Fibroblast of skin of back (primary cell): ENCODE measurements around the gene TBC1D1.

Experiments
- DNase-seq: peaks from one replicate; pipeline ENCODE4 v3.0.0-alpha.2; 2013

The TBC1D1 gene

GRCh38 chr4:38151873-38152272 is 261.0 kb downstream of the TBC1D1 start:
- DNase-seq = no peak

DNA sequence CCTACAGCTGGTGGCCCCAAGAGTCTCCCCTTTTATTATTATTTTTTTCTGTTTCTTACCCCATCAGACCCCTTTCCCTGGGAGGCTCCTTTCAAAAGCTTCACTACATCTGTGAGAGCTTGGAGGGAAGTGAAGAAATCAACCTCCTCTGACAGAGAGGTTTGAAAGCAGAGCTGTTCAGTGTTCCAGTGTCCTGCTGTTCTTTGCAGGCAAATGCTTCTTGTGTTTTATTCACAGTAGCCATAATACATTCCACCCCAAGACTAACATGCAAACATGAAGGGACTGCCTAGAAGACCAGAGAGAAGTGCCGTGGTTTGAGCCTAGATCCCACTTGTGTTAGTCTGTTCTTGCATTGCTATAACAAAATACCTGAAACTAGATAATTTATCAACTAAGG is 261.4 kb downstream of the TBC1D1 start:
- DNase-seq = no peak

DNA sequence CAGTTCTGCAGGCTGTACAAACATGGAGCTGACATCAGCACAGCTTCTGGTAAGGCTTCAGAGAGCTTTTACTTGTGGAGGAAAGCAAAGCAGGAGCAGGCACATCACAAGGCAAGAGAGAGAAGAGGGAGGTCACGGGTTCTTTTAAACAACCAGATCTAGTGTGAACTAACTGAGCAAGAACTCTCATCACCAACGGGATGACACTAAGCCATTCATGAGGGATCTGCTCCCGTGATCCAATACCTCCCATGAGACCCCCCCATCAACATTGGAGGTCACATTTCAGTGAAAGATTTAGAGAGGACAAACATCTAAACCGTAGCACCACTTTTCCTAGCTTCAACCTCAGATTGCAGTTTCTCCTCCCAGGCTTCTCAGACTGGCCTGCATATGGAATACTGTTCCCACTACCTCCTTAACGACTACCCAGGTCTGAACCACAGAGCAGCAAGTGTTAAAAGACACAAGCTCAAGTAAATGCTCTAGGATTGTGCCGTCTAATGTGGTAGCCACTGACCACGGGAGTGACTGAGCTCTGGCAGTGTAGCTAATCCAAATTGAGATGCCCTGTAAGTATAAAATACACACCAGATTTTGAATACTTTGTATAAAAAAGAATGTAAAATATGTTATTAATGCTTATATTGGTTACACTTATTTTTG is 262.0 kb downstream of the TBC1D1 start:
- no peak for DNase-seq

DNA sequence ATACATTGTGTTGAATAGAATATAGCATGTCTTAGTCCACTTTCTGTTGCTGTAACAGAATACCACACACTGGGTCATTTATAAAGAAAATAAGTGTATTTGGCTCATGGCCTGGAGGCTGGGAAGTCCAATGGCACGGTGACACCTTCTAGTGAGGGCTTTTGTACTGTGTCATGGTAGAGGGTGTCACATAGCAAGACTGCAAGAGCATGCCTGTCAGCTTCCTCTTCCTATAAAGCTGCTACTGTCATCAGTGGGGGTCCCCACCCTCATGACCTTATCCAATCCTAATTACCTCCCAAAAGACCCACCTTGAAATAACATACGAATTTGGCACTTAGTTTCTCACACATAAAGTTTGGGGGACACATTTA is 262.5 kb downstream of the TBC1D1 start:
- peak; percentile 45 for DNase-seq

- DNase-seq = no peak
These were observed 263.4 kb downstream of the TBC1D1 start for GRCh38 chr4:38154252-38154651.

DNA sequence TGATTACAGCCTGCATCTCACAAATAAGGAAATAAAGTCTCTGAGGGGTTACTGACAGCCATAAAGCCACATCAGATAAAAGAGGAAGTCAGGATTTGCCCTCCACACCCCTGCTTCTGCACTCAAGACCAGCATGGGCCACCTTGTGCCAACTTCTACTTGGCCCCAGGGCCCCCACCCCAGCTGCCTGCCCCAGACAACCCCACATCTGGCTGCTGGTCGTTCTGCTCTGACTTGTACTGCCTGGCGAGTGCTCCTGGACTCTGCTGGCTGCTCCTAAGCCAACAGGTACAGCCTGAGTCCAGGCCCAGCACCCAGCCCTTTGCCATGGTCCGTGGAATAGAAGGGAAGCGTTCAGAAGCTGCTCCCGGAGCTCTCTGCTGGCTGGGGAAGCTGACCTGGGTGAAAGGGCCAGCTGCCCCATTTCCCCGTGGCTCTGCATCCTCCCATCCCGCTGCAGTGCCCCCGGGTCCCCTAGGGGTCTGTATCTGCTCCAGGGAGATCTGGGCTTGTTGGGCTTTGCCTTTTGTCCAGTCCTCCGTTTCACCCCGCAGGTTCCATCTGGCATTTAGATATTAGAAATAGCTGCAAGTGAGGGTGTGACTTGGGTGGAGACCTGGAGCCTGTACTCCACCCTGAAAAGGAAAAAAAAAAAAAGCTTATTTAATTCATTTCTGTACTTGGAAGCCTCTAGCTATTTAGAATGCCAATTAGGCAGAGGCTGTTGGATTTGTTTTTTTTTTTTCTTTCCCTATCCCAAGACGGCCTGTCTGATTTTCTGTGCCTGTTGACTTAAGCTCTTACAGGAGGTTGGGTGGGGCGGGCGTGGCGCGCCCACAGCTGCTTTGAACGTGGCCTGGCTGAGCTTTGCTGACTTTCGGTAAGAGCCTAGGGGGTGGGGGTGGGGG is 264.1 kb downstream of the TBC1D1 start:
- DNase-seq = no peak

DNA sequence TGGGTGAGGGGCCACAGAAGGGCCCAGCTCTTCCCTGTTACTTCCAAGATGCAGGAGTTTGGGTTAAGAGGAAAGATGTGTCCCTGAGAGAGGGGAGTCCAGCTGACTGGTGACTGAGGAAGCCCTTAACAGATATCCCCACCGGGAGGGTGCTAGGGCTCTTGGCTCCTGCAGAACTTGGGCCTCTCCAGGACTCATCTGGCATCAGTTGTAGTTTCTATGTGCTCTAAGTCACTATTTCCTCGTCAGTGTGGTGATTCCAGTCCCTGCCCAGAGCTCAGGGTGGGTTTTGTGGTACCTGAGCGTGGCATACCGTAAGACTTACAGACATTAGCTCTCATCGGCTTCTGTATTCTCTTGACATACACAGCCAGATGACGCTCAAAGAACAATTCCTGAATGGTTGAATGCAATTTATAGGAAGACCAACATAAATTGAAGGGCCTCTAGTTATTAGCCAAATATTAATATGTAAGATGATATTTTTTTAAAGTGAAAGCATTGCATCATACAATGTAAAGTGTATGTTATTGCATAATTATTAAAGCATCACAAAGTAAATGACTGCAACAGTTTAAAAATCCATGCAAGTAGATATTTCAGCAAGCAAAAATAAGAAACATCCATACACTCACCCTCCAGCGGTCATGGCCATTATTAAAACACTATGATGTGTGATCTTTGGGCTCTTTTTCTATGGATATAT is 264.9 kb downstream of the TBC1D1 start:
- DNase-seq = no peak

DNA sequence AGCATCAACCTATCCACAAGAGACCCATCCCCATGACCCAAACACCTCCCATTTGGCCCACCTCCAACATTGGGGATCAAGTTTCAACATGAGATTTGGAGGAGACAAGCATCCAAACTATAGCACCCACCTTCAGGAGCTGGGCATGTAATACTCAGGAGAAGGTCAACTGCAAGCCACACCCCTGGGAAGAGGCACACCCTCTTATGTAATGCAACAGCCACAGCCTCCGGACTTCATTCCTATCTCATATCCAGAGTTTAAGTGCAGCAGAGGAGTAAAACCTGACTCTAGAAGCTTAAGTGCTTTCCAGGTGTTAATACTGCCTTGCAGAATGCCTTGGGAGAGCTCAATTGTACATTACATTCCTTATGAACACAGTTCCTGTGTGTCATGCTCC is 266.7 kb downstream of the TBC1D1 start:
- no peak for DNase-seq

DNA sequence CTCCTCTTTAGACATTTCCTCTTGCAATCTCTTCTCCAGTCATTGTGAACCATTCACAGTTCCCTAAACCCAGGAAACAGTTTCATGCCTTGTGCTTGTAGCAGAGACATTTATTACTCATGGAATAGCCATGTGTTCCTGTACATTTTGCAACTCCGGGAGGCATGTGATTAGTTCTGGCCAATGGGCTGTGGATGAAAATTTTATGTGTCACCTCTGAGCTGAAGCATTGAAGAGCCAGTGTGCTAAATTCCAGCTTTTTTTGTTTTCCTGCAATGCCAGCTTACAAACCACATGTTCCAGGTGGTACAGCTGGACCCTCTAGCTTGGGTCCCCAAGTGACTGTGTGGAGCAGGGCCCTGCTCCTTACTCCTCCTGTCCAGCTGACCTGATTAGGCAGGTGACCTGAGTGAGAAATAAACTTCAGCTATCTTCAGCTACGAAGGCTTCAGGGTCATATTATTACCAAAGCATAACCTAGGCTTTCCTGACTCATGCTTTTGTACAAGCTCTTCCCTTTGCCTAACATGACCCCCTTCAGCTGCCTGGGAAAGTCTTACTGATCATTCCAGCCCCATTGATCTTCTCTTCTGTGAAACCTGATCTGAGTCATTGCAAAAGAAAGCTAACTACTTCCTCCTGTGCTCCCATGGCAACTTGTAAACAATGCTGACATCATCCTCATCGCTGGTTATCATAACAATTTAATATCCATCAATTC is 269.8 kb downstream of the TBC1D1 start:
- DNase-seq = peak; percentile 97

DNA sequence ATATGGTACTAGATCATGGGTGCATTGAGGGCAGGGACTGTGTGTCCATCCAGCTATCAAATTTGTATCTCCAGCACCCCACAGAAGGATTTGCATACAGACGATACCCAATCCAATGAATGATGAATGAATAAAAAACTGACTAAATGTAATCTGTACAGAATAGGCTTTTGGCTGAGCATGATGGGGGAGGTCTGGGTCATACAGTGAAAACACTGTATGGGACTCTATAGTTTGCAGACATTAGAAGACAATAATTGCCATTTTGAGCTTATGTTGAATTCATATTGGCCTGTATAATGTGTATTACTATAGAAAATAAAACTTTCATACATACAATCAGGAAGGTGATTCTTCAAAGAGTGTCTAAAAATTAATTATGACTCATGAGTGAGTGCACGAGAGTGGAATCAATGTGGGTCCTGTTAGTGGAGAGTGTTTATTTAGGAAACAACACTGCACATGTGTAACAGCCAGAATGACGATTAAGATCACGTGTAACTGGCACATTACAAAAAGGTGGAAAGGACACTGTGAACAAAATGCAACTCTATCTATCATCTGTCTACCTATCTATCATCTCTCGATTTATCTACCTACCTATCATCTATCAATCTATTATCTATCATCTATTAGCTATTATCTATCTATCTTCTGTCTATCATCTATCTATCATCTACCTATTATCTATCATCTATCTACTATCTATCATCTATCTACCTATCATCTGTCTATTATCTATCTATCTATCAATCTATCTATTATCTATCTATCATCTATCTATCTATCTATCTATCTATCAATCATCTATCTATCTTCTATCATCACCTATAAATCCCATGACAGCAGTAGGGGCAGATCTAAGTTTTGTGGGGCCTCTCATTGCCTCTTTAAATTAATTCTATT is 270.6 kb downstream of the TBC1D1 start:
- no peak for DNase-seq

DNA sequence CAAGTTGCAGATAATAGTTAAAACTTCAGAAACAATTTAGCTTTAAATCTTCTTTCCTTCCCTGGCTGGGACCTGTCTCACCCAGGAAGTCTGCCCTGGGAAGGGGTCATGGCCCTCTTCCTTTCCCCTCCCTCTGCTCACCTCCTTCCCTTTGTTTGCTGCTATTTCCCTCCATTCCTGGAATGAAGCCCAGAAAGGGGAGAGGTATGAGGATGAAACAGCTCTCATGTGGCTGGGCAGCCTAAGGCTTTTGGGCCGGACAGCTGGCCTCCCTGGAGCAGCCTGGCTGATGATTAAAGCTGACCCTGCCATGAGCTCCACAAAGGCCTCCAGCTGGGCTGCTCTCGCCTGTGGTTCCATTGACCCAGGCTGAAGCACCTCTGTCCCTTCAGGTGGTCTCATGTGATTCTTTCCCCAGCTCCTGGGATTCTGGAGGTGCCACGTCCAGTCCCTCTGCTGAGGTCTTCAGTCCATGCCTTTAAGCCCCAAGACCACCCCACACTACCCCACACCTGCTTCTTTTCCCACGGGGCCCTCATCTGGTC is 271.4 kb downstream of the TBC1D1 start:
- no peak for DNase-seq

DNA sequence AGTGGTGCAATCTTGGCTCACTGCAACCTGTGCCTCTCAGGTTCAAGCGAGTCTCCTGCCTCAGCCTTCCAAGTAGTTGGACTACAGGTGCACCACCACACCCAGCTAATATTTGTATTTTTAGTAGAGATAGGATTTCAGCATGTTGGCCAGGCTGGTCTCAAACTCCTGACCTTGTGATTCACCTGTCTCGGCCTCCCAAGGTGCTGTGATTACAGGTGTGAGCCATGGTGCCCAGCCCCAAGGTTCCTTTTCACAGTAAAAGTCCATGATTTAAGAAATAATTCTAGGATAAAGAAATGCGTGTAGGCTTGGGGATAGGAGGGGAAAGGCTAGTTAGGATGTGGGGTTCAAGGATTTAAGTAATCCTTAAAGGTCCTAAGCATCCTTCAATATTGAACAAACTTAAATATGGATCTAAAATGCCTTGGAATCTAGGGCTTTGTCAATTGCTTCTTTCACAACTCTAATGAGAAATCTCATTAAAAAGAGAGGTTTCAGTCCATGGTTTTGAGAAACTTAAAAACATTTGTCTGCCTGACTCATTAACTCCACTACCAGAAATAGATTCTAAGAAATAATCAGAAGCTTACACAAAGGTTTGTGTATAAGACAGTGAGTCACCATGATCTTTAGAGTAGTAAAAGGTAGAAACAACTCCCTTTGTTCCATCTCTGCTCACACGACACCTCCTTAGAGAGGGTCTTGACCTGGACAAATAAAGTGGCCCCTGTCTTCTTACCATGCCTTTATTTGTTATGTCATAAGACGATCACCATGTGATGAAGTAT is 272.5 kb downstream of the TBC1D1 start:
- no peak for DNase-seq

- no peak for DNase-seq
These were observed 273.5 kb downstream of the TBC1D1 start for GRCh38 chr4:38164346-38164745.

- no peak for DNase-seq
These were observed 275.2 kb downstream of the TBC1D1 start for GRCh38 chr4:38166082-38166481.

DNA sequence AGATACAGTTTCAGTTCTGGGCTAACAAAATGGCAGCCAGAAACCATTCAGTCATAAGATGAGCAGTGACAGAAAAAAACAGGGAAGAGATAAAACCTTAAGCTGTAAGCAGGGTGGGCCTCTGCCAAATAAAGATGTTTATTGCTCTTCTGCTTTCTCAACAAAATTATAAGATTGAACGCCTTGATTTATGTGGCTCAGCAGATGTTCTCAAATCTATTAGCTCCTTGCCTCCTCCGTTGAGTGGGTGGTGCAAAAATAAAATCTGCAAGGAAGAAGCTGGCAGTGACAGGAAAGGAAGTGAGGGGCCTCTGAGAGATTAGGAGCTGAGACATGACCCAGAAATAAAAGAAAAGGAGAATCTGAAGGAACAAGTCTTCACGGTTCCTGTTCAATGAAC is 275.9 kb downstream of the TBC1D1 start:
- no peak for DNase-seq

DNA sequence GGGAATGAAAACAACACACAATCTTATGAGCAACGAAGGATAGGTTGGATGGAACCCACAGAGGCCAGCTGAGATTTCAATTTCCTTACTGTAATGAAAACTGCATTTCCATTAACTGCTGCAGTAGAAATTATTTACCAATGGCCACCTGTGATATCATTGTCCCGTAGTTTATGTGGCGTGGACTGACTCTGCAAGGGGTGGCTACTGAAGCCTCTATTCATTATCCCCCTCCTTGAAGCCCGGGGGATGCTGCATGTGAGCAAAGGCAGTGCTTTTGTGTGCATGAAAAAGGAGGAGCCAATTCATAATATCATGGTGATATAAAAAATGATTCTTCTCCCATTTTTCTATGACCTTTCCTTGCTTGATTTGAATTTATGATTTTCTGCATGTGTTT is 277.1 kb downstream of the TBC1D1 start:
- DNase-seq = no peak

- DNase-seq = no peak
These were observed 278.6 kb downstream of the TBC1D1 start for GRCh38 chr4:38169524-38169923.

DNA sequence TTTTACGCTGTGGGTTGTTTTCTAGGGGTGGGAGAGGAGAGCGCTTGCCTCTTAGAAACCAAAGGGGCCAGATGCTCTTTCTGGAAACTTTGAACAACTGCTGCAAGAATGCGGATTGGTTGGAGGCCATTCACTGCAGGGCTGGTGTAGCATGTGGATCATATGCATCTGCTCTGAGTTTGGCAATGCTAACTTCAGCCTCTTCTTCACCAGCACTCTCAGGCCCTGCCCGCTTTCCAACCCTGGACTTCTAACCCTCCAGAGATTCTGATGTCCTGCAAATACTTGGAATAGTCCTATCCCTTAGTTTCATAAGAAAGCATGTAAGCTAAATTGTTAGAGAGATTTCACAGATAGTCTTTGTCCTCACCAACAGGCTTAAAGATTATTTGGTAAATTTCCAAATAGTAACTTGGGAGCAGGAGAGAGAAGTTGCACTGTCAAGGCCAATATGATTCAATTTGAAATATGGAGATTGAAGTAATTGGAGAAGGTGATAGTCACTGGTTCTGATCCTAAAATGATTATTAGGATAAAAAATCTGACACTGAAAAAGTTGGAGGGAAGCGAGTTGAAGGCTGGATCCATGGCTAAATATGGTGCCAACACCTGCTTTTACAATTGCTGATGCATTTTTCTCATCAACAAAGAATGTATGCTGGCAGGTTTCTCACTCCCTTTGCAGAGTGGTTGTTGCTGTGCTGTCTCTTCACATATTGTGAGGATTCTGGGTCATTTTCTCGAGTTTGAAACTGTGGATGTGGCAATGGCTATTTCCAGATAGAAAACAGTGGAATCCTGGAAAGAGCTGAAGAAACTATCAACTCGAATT is 279.7 kb downstream of the TBC1D1 start:
- no peak for DNase-seq

GRCh38 chr4:38172078-38172477 is 281.2 kb downstream of the TBC1D1 start:
- DNase-seq = no peak
